OCI-LY3 (cell line): Measurements from ENCODE around the gene KCNAB1.

ENCODE experiments used
- H2AFZ ChIP-seq: fragments of 200-600, 300-600 bp; shearing (Covaris generic); 2 replicates; pipeline ENCODE4 v1.6.0; 2014; ENCODE audit warnings: antibody characterized with exemption, low read depth, low read length
- H3K27ac ChIP-seq: fragments of 200-600, 300-600 bp; sonication (generic); 2 replicates; pipeline ENCODE4 v1.5.1; 2014; ENCODE audit warnings: mild to moderate bottlenecking, low read length, moderate library complexity, mixed read lengths
- H3K27me3 ChIP-seq: fragments of 200-600, 300-600 bp; sonication (generic); 2 replicates; pipeline ENCODE4 v1.6.1; 2014; ENCODE audit warnings: low read depth, low read length, mixed read lengths
- H3K36me3 ChIP-seq: fragments of 200-600, 300-600 bp; sonication (generic); replicated peaks from 2 replicates; pipeline ENCODE3; 2014; ENCODE audit warnings: low read depth, low read length, mixed read lengths
- H3K4me1 ChIP-seq: fragments of 300-600, 200-600 bp; sonication (generic); 2 replicates; pipeline ENCODE4 v1.6.1; 2014; ENCODE audit warnings: low read length, mixed read lengths
- H3K4me2 ChIP-seq: fragments of 200-600, 300-600 bp; sonication (generic); 2 replicates; pipeline ENCODE4 v1.6.1; 2014; ENCODE audit warnings: low read length, mixed read lengths
- H3K4me3 ChIP-seq: fragments of 300-600, 200-600 bp; sonication (generic); 2 replicates; pipeline ENCODE4 v1.5.1; 2014; ENCODE audit warnings: antibody characterized with exemption, mild to moderate bottlenecking, low read length, moderate library complexity
- H3K79me2 ChIP-seq: fragments of 300-600, 200-600 bp; shearing (Covaris generic); 2 replicates; pipeline ENCODE4 v1.6.1; 2014; ENCODE audit warnings: mild to moderate bottlenecking, low read length, mixed read lengths
- H3K9ac ChIP-seq: fragments of 300-600, 200-600 bp; shearing (Covaris generic); 2 replicates; pipeline ENCODE4 v1.6.0; 2014; ENCODE audit warnings: mild to moderate bottlenecking, low read length, moderate library complexity
- H3K9me3 ChIP-seq: fragments of 200-600, 300-600 bp; shearing (Covaris generic); 2 replicates; pipeline ENCODE4 v1.6.1; 2014; ENCODE audit warnings: low read length, mixed read lengths; ENCODE audit not compliant: insufficient read depth
- H4K20me1 ChIP-seq: fragments of 200-600, 300-600 bp; sonication (generic); 2 replicates; pipeline ENCODE4 v1.6.1; 2016; ENCODE audit warnings: low read length, mixed read lengths; ENCODE audit not compliant: insufficient read depth
- CTCF ChIP-seq: fragments of 200-600, 300-600 bp; sonication (generic); IDR thresholded peaks from 2 replicates; pipeline ENCODE4 v1.5.1; 2014; ENCODE audit warnings: antibody characterized with exemption, low read length, low read depth
- EZH2phosphoT487 ChIP-seq: fragments of 200-600 bp; shearing (Covaris generic); IDR thresholded peaks from 2 replicates; pipeline ENCODE4 v1.6.1; 2018; ENCODE audit warnings: antibody characterized with exemption, mixed run types, low read depth

Gene KCNAB1

GRCh38 chr3:156460206-156460611 lies 339.8 kb downstream of the KCNAB1 start:
- no peaks in the 10 kb centered on the region for H4K20me1 ChIP-seq
- no peak for TF ChIP-seq CTCF
- TF ChIP-seq EZH2phosphoT487 = no peak
- peak overlapping the region; percentile 23; the same call in 1 of the 2 replicates for H3K27ac ChIP-seq
- peaks cover 18% of the 10 kb centered on the region for H3K4me1 ChIP-seq
- no peak overlapping the region for H3K9ac ChIP-seq
- H3K4me3 ChIP-seq = peak overlapping the region; percentile 35
- H3K27me3 ChIP-seq = no peaks in the 10 kb centered on the region
- H3K79me2 ChIP-seq = no peaks in the 10 kb centered on the region
- no peaks in the 10 kb centered on the region for H3K9me3 ChIP-seq
- peak overlapping the region; percentile 70 for H3K4me2 ChIP-seq
- H3K36me3 ChIP-seq = no peaks in the 10 kb centered on the region
- no peak overlapping the region for H2AFZ ChIP-seq

- no peaks in the 10 kb centered on the region for H3K27me3 ChIP-seq
Measured at GRCh38 chr3:156461889-156462288, 341.5 kb downstream of the KCNAB1 start.

GRCh38 chr3:156463123-156463522 lies 342.7 kb downstream of the KCNAB1 start:
- Histone ChIP-seq H3K27ac (no peak overlapping the region), H3K4me2 (no peak overlapping the region)

More at GRCh38 chr3:156461889-156462288, 341.5 kb downstream of the KCNAB1 start:
- H3K4me1 ChIP-seq = peaks cover 18% of the 10 kb centered on the region
- no peak overlapping the region for H3K9ac ChIP-seq
- H3K4me2 ChIP-seq = no peak overlapping the region
- no peak overlapping the region for H3K27ac ChIP-seq
- H3K4me3 ChIP-seq = no peak overlapping the region
- H3K79me2 ChIP-seq = no peaks in the 10 kb centered on the region
- no peak for TF ChIP-seq EZH2phosphoT487
- H3K9me3 ChIP-seq = no peaks in the 10 kb centered on the region
- no peaks in the 10 kb centered on the region for H3K36me3 ChIP-seq
- no peaks in the 10 kb centered on the region for H4K20me1 ChIP-seq
- no peak overlapping the region for H2AFZ ChIP-seq

GRCh38 chr3:156465194-156465593 lies 344.8 kb downstream of the KCNAB1 start:
- no peak overlapping the region for H3K4me2 ChIP-seq
- H3K4me1 ChIP-seq = peaks cover 12% of the 10 kb centered on the region
- H3K4me3 ChIP-seq = no peak overlapping the region
- no peaks in the 10 kb centered on the region for H4K20me1 ChIP-seq
- no peak overlapping the region for H2AFZ ChIP-seq
- no peaks in the 10 kb centered on the region for H3K36me3 ChIP-seq
- no peaks in the 10 kb centered on the region for H3K27me3 ChIP-seq
- H3K27ac ChIP-seq = no peak overlapping the region
- H3K9me3 ChIP-seq = no peaks in the 10 kb centered on the region
- TF ChIP-seq EZH2phosphoT487 (no peak), CTCF (no peak)
- H3K79me2 ChIP-seq = no peaks in the 10 kb centered on the region
- no peak overlapping the region for H3K9ac ChIP-seq

More at GRCh38 chr3:156463123-156463522, 342.7 kb downstream of the KCNAB1 start:
- peaks cover 18% of the 10 kb centered on the region for H3K4me1 ChIP-seq
- no peak overlapping the region for H3K4me3 ChIP-seq
- H3K9ac ChIP-seq = no peak overlapping the region
- no peaks in the 10 kb centered on the region for H3K79me2 ChIP-seq
- no peak for TF ChIP-seq CTCF
- no peaks in the 10 kb centered on the region for H3K36me3 ChIP-seq
- no peak overlapping the region for H2AFZ ChIP-seq
- no peaks in the 10 kb centered on the region for H3K27me3 ChIP-seq
- no peaks in the 10 kb centered on the region for H3K9me3 ChIP-seq
- no peaks in the 10 kb centered on the region for H4K20me1 ChIP-seq

- Histone ChIP-seq H3K27ac (no peak overlapping the region), H3K4me3 (no peak overlapping the region), H3K9ac (no peak overlapping the region), H3K9me3 (no peaks in the 10 kb centered on the region), H3K4me1 (no peaks in the 10 kb centered on the region), H2AFZ (no peak overlapping the region), H4K20me1 (no peaks in the 10 kb centered on the region), H3K36me3 (no peaks in the 10 kb centered on the region), H3K4me2 (no peak overlapping the region), H3K79me2 (no peaks in the 10 kb centered on the region), H3K27me3 (no peaks in the 10 kb centered on the region)
- TF ChIP-seq CTCF (no peak), EZH2phosphoT487 (no peak)
Measured at GRCh38 chr3:156469456-156469855, 349.1 kb downstream of the KCNAB1 start.
